GM12878 (cell line): ENCODE measurements around the gene COL20A1. TPM values are rescaled to one million over a fixed set of nuclear protein-coding genes. Genes with fewer than 3 reads are reported as not detected.

ENCODE experiments used
- ATAC-seq: fragments of 200-7000 bp; cut with Tn5 transposase; 3 replicates; pipeline ENCODE4 v1.9.1; 2020; ENCODE audit warnings: mild to moderate bottlenecking, moderate library complexity
- BruUV-seq: library from RNA; stranded (reverse); fragments of 400-500 nt; replicated peaks from 2 replicates; lab custom pipeline; 2021; lab: Mats Ljungman, UMichigan
- CTCF ChIA-PET: fragments of 300-600 bp; sonication (Branson Sonifier 250); formaldehyde crosslinking; extraction: SDS; loops from one replicate; lab custom pipeline; 2021; ENCODE audit warnings: inconsistent platforms; lab: Yijun Ruan, JAX
- POLR2A ChIA-PET: fragments of 350-600 bp; formaldehyde crosslinking; extraction: SDS; loops from one replicate; lab custom pipeline; 2021; ENCODE audit warnings: inconsistent platforms; lab: Charles Lee
- RAD21 ChIA-PET: fragments of 300-600 bp; sonication (Branson Sonifier 250); formaldehyde crosslinking; loops from one replicate; lab custom pipeline; 2023; ENCODE audit warnings: antibody characterized with exemption; ENCODE audit not compliant: unreplicated experiment; lab: Charles Lee
- SMC1A ChIA-PET: fragments of 300-600 bp; sonication (Branson Sonifier 250); formaldehyde crosslinking; loops from one replicate; lab custom pipeline; 2023; ENCODE audit not compliant: unreplicated experiment, uncharacterized antibody; lab: Charles Lee
- DNase-seq: peaks from one replicate; pipeline ENCODE4 v3.0.0-alpha.2; 2011; ENCODE audit warnings: low read depth, low spot score
- FAIRE-seq: peaks from 3 replicates; lab custom pipeline; 2011; peaks lifted over from hg19 to GRCh38; lab: Jason Lieb, UNC
- H2AFZ ChIP-seq: 2 replicates; pipeline ENCODE4 v1.6.0; 2011; ENCODE audit warnings: low read depth, low read length, control low read depth; ENCODE audit not compliant: control insufficient read depth
- H3K27ac ChIP-seq: 2 replicates; pipeline ENCODE4 v1.5.1; 2011; ENCODE audit warnings: control low read depth; ENCODE audit not compliant: control insufficient read depth, insufficient read depth
- H3K27me3 ChIP-seq, 2 experiments: replicated peaks in 1 of 2; 2 replicates each; pipeline versions ENCODE4 v1.6.0 to v1.6.1; 2011; ENCODE audit warnings: low read length in 1 of 2; ENCODE audit not compliant: control insufficient read depth in 2 of 2, insufficient read depth in 2 of 2
- H3K36me3 ChIP-seq, 2 experiments: 2 replicates each; pipeline ENCODE4 v1.5.1; 2011; ENCODE audit warnings: low read length in 1 of 2; ENCODE audit not compliant: control insufficient read depth in 2 of 2, insufficient read depth in 2 of 2
- H3K4me1 ChIP-seq: 2 replicates; pipeline ENCODE4 v1.6.1; 2011; ENCODE audit warnings: mild to moderate bottlenecking, low read length, moderate library complexity, mixed read lengths; ENCODE audit not compliant: control insufficient read depth, insufficient read depth
- H3K4me2 ChIP-seq: 2 replicates; pipeline ENCODE4 v1.6.0; 2011; ENCODE audit warnings: control low read depth; ENCODE audit not compliant: control insufficient read depth, insufficient read depth
- H3K4me3 ChIP-seq: fragments of 200-600 bp; sonication (generic); 2 replicates; pipeline ENCODE4 v1.5.1; 2016
- H3K79me2 ChIP-seq: 2 replicates; pipeline ENCODE4 v1.6.0; 2011; ENCODE audit warnings: low read length; ENCODE audit not compliant: control insufficient read depth, insufficient read depth
- H3K9ac ChIP-seq: 2 replicates; pipeline ENCODE4 v1.8.0; 2011; ENCODE audit warnings: low read length, control low read depth, mixed read lengths; ENCODE audit not compliant: control insufficient read depth, insufficient read depth
- H3K9me3 ChIP-seq: replicated peaks from 3 replicates; pipeline ENCODE4 v1.5.1; 2011; ENCODE audit warnings: mild to moderate bottlenecking, low read length; ENCODE audit not compliant: control insufficient read depth, insufficient read depth
- H4K20me1 ChIP-seq: 2 replicates; pipeline ENCODE4 v1.6.0; 2011; ENCODE audit not compliant: control insufficient read depth, insufficient read depth
- FOXM1 ChIP-seq: IDR thresholded peaks from 2 replicates; pipeline ENCODE4 v1.6.1; 2012; ENCODE audit warnings: low read depth, mild to moderate bottlenecking, inconsistent platforms, low read length, moderate library complexity
- NR2F1 ChIP-seq: fragments of 450-650 bp; conservative IDR thresholded peaks from 2 replicates; pipeline ENCODE4 v1.6.1; 2017; ENCODE audit warnings: mild to moderate bottlenecking
- POU2F2 ChIP-seq: IDR thresholded peaks from 3 replicates; pipeline ENCODE4 v1.6.1; 2011; ENCODE audit warnings: low read depth, mild to moderate bottlenecking, low read length, borderline replicate concordance
- TCF7 ChIP-seq: IDR thresholded peaks from 2 replicates; pipeline ENCODE4 v1.6.1; 2014; ENCODE audit warnings: antibody characterized with exemption, borderline replicate concordance
- ZNF384 ChIP-seq: IDR thresholded peaks from 2 replicates; pipeline ENCODE4 v1.6.1; 2012; ENCODE audit warnings: low read depth, mild to moderate bottlenecking, low read length, improper control_type of control experiment, borderline replicate concordance
- WGBS: methylation state at CpG from one replicate; pipeline ENCODE4 v1.1.6; 2016; ENCODE audit warnings: low lambda C conversion rate; ENCODE audit not compliant: insufficient replicate concordance, insufficient coverage; ENCODE audit errors: missing lambda C conversion rate; 5-methylcytosine and 5-hydroxymethylcytosine counted together
- in situ Hi-C: fragments of 300-500 bp; cut with MboI; formaldehyde crosslinking; loops from 9 replicates; pipeline ENCODE4 v1.14.3; 2018; ENCODE audit warnings: mixed read lengths
- intact Hi-C: fragments of 100-400 bp; cut with micrococcal nuclease; formaldehyde crosslinking; loops from one replicate; pipeline ENCODE4 v1.14.2; 2022; ENCODE audit not compliant: unreplicated experiment
- polyA plus RNA-seq, 11 experiments: library from polyadenylated mRNA; depleted of rRNA in 4 of 11; unstranded in 6 of 11; stranded (reverse) in 5 of 11; fragments of >200 nt; fragmentation: Nextera tagmentation in 4 of 11; fragmentation: Illumina TruSeq in 1 of 11; extraction: Ambion mirVana in 4 of 11; extraction: Trizol in 1 of 11; gene quantifications; 1 replicate in 1 of 11; 2 replicates in 10 of 11; pipeline versions ENCODE4 v1.2.1 to v1.2.3, GENCODE V29; 2011 to 2016; ENCODE audit warnings: inconsistent platforms in 2 of 11, missing spikeins in 2 of 11, low read depth in 1 of 11
- total RNA-seq, 4 experiments: library from RNA; depleted of rRNA in 3 of 4; stranded (reverse); fragments of >200 nt in 3 of 4; fragmentation: Illumina TruSeq in 1 of 4; extraction: Trizol in 1 of 4; gene quantifications; 2 replicates each; pipeline versions ENCODE4 v1.2.1 to v1.2.3, GENCODE V29; 2013 to 2021
- TF ChIP-seq, protein P1 (sequence below): IDR thresholded peaks from 2 replicates; pipeline ENCODE4 v1.6.1; 2012; ENCODE audit warnings: low read depth, low read length, improper control_type of control experiment
- TF ChIP-seq, protein P2 (sequence below): fragments of 450-650 bp; IDR thresholded peaks from 2 replicates; pipeline ENCODE4 v1.6.1; 2017; ENCODE audit warnings: mild to moderate bottlenecking, moderate library complexity
- TF ChIP-seq, protein P3 (sequence below): fragments of 150-350 bp; IDR thresholded peaks from 2 replicates; pipeline ENCODE4 v1.6.1; 2016; ENCODE audit warnings: low read depth, low read length
- TF ChIP-seq, protein P4 (sequence below): fragments of 450-650 bp; IDR thresholded peaks from 2 replicates; pipeline ENCODE4 v1.6.1; 2014; ENCODE audit warnings: mild to moderate bottlenecking

Gene COL20A1
- total and polyA plus RNA-seq, 10 of the 15 experiments (the other 5 are each of a cell fraction or from before 2014, with no cell fraction given): not detected

DNA sequence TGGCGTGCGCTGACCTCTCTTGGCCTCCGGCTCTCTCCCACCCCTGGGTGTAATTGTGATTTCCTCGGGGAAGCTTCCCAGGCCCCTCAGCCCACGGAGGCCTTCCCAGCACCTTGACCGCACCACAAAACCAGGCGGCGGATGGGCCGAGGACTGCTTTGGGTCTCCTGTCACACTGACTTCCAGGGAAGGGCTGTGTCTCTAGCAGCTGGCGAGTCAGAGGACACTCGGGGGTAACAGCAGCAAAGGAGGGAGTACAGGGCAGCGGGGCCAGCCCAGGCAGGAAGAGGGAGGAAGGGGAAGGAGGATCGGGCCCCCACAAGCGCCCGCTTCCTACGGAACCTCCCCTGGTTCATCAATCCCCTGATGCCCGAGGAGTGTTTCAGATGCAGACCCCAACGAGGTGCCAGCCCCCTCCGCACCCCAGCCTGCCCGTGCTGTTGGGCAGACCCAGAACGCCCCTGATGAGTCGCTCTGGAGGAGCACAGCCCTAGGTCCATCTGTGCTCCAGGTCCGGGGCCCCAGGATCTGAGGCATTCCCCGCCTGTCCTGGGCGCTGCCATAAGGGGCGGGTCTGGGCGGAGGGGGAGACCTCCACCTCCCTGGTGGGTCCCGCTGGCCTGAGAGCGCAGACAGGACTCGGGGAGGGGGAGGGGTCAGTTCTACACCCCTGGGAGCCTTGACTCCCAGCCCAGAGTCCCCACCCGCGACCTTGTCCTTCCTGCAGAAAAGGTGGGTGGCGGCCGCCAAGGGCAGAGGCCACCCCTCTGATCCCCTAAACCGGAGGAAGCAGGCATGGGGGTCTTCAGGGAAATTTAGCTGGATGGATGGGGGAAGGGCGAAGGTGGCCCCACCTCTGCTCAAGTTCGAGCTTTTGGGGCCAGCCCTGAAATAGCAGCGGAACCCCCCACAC is 67.2 kb downstream of the COL20A1 start:
- in situ Hi-C loops: no loop called here
- H3K4me1 ChIP-seq: no peaks in the 10 kb centered on the region
- POLR2A ChIA-PET: no interaction called here
- RAD21 ChIA-PET: no interaction called here
- H3K79me2 ChIP-seq: no peaks in the 10 kb centered on the region
- FAIRE-seq (no peak), DNase-seq (no peak), ATAC-seq (no peak)
- intact Hi-C loops: no loop called here
- SMC1A ChIA-PET: no interaction called here
- CTCF ChIA-PET: no interaction called here
- no TSS peak for BruUV-seq
- no peak overlapping the region for H3K4me3 ChIP-seq
- H3K4me2 ChIP-seq: no peak overlapping the region
- 26% methylated on average over 37 of the region's 38 CpGs for WGBS
- no peaks in the 10 kb centered on the region for H4K20me1 ChIP-seq
- no peaks in the 10 kb centered on the region; a peak in 1 of 4 replicates for H3K27me3 ChIP-seq
- no peaks in the 10 kb centered on the region for H3K9me3 ChIP-seq
- no peak overlapping the region for H2AFZ ChIP-seq
- no peaks in the 10 kb centered on the region for H3K36me3 ChIP-seq
- no peak overlapping the region for H3K27ac ChIP-seq
- no peak overlapping the region for H3K9ac ChIP-seq
- TF ChIP-seq POU2F2 (no peak), TCF7 (no peak), ZNF384 (no peak), FOXM1 (no peak), NR2F1 (no peak)
- TF ChIP-seq, protein P1, sequence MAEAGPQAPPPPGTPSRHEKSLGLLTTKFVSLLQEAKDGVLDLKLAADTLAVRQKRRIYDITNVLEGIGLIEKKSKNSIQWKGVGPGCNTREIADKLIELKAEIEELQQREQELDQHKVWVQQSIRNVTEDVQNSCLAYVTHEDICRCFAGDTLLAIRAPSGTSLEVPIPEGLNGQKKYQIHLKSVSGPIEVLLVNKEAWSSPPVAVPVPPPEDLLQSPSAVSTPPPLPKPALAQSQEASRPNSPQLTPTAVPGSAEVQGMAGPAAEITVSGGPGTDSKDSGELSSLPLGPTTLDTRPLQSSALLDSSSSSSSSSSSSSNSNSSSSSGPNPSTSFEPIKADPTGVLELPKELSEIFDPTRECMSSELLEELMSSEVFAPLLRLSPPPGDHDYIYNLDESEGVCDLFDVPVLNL: no peak
- TF ChIP-seq, protein P2, sequence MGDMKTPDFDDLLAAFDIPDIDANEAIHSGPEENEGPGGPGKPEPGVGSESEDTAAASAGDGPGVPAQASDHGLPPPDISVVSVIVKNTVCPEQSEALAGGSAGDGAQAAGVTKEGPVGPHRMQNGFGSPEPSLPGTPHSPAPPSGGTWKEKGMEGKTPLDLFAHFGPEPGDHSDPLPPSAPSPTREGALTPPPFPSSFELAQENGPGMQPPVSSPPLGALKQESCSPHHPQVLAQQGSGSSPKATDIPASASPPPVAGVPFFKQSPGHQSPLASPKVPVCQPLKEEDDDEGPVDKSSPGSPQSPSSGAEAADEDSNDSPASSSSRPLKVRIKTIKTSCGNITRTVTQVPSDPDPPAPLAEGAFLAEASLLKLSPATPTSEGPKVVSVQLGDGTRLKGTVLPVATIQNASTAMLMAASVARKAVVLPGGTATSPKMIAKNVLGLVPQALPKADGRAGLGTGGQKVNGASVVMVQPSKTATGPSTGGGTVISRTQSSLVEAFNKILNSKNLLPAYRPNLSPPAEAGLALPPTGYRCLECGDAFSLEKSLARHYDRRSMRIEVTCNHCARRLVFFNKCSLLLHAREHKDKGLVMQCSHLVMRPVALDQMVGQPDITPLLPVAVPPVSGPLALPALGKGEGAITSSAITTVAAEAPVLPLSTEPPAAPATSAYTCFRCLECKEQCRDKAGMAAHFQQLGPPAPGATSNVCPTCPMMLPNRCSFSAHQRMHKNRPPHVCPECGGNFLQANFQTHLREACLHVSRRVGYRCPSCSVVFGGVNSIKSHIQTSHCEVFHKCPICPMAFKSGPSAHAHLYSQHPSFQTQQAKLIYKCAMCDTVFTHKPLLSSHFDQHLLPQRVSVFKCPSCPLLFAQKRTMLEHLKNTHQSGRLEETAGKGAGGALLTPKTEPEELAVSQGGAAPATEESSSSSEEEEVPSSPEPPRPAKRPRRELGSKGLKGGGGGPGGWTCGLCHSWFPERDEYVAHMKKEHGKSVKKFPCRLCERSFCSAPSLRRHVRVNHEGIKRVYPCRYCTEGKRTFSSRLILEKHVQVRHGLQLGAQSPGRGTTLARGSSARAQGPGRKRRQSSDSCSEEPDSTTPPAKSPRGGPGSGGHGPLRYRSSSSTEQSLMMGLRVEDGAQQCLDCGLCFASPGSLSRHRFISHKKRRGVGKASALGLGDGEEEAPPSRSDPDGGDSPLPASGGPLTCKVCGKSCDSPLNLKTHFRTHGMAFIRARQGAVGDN: no peak
- TF ChIP-seq, protein P3, sequence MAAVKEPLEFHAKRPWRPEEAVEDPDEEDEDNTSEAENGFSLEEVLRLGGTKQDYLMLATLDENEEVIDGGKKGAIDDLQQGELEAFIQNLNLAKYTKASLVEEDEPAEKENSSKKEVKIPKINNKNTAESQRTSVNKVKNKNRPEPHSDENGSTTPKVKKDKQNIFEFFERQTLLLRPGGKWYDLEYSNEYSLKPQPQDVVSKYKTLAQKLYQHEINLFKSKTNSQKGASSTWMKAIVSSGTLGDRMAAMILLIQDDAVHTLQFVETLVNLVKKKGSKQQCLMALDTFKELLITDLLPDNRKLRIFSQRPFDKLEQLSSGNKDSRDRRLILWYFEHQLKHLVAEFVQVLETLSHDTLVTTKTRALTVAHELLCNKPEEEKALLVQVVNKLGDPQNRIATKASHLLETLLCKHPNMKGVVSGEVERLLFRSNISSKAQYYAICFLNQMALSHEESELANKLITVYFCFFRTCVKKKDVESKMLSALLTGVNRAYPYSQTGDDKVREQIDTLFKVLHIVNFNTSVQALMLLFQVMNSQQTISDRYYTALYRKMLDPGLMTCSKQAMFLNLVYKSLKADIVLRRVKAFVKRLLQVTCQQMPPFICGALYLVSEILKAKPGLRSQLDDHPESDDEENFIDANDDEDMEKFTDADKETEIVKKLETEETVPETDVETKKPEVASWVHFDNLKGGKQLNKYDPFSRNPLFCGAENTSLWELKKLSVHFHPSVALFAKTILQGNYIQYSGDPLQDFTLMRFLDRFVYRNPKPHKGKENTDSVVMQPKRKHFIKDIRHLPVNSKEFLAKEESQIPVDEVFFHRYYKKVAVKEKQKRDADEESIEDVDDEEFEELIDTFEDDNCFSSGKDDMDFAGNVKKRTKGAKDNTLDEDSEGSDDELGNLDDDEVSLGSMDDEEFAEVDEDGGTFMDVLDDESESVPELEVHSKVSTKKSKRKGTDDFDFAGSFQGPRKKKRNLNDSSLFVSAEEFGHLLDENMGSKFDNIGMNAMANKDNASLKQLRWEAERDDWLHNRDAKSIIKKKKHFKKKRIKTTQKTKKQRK: no peak
- TF ChIP-seq, protein P4, sequence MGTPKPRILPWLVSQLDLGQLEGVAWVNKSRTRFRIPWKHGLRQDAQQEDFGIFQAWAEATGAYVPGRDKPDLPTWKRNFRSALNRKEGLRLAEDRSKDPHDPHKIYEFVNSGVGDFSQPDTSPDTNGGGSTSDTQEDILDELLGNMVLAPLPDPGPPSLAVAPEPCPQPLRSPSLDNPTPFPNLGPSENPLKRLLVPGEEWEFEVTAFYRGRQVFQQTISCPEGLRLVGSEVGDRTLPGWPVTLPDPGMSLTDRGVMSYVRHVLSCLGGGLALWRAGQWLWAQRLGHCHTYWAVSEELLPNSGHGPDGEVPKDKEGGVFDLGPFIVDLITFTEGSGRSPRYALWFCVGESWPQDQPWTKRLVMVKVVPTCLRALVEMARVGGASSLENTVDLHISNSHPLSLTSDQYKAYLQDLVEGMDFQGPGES: no peak
